ENCODE data around the gene TIAM1.

TIAM1 gene

GRCh38 chr21:31164713-31165694 is 179.1 kb downstream of the TIAM1 start:
- Histone ChIP-seq H3K36me3 (ENCODE audit: control insufficient read depth, insufficient read depth, low read length) (no peaks in the 10 kb centered on the region), H3K9me3 (ENCODE audit: control insufficient read depth, low read length) (no peaks in the 10 kb centered on the region), H3K4me1 (ENCODE audit: control insufficient read depth, insufficient read depth, low read length) (no peaks in the 10 kb centered on the region), H3K9ac (ENCODE audit: low read length) (no peak overlapping the region), H3K27me3 (ENCODE audit: control insufficient read depth, insufficient read depth, low read length) (no peaks in the 10 kb centered on the region), H3K4me3 (ENCODE audit: low read length) (no peak overlapping the region)

- Histone ChIP-seq H3K9me3 (ENCODE audit: control insufficient read depth, low read length) (no peaks in the 10 kb centered on the region), H3K4me3 (ENCODE audit: low read length) (no peak overlapping the region), H3K27me3 (ENCODE audit: control insufficient read depth, insufficient read depth, low read length) (no peaks in the 10 kb centered on the region), H3K9ac (ENCODE audit: low read length) (no peak overlapping the region), H3K4me1 (ENCODE audit: control insufficient read depth, insufficient read depth, low read length) (no peaks in the 10 kb centered on the region), H3K36me3 (ENCODE audit: control insufficient read depth, insufficient read depth, low read length) (no peaks in the 10 kb centered on the region)
These were observed 181.2 kb downstream of the TIAM1 start for GRCh38 chr21:31162827-31163226.

- Histone ChIP-seq H3K27me3 (ENCODE audit: control insufficient read depth, insufficient read depth, low read length) (no peaks in the 10 kb centered on the region), H3K4me3 (ENCODE audit: low read length) (no peak overlapping the region), H3K9me3 (ENCODE audit: control insufficient read depth, low read length) (no peaks in the 10 kb centered on the region), H3K9ac (ENCODE audit: low read length) (no peak overlapping the region), H3K36me3 (ENCODE audit: control insufficient read depth, insufficient read depth, low read length) (no peaks in the 10 kb centered on the region), H3K4me1 (ENCODE audit: control insufficient read depth, insufficient read depth, low read length) (no peaks in the 10 kb centered on the region)
These were observed 181.9 kb downstream of the TIAM1 start for GRCh38 chr21:31162079-31162699.

- H3K27me3 ChIP-seq (ENCODE audit: control insufficient read depth, insufficient read depth, low read length) = no peaks in the 10 kb centered on the region
- H3K9me3 ChIP-seq (ENCODE audit: control insufficient read depth, low read length) = no peaks in the 10 kb centered on the region
- H3K36me3 ChIP-seq (ENCODE audit: control insufficient read depth, insufficient read depth, low read length) = no peaks in the 10 kb centered on the region
- H3K4me1 ChIP-seq (ENCODE audit: control insufficient read depth, insufficient read depth, low read length) = no peaks in the 10 kb centered on the region
- no peak overlapping the region for H3K9ac ChIP-seq (ENCODE audit: low read length)
- no peak overlapping the region for H3K4me3 ChIP-seq (ENCODE audit: low read length)
These were observed 182.9 kb downstream of the TIAM1 start for GRCh38 chr21:31161157-31161556.

- Histone ChIP-seq H3K36me3 (ENCODE audit: control insufficient read depth, insufficient read depth, low read length) (no peaks in the 10 kb centered on the region), H3K27me3 (ENCODE audit: control insufficient read depth, insufficient read depth, low read length) (no peaks in the 10 kb centered on the region), H3K4me1 (ENCODE audit: control insufficient read depth, insufficient read depth, low read length) (no peaks in the 10 kb centered on the region), H3K4me3 (ENCODE audit: low read length) (no peak overlapping the region), H3K9ac (ENCODE audit: low read length) (no peak overlapping the region), H3K9me3 (ENCODE audit: control insufficient read depth, low read length) (no peaks in the 10 kb centered on the region)
These were observed 184.3 kb downstream of the TIAM1 start for GRCh38 chr21:31159808-31160207.

GRCh38 chr21:31158789-31159581 is 185.1 kb downstream of the TIAM1 start:
- Histone ChIP-seq H3K9ac (ENCODE audit: low read length) (no peak overlapping the region), H3K9me3 (ENCODE audit: control insufficient read depth, low read length) (no peaks in the 10 kb centered on the region), H3K4me3 (ENCODE audit: low read length) (no peak overlapping the region), H3K36me3 (ENCODE audit: control insufficient read depth, insufficient read depth, low read length) (no peaks in the 10 kb centered on the region), H3K4me1 (ENCODE audit: control insufficient read depth, insufficient read depth, low read length) (no peaks in the 10 kb centered on the region), H3K27me3 (ENCODE audit: control insufficient read depth, insufficient read depth, low read length) (no peaks in the 10 kb centered on the region)

- no peaks in the 10 kb centered on the region for H3K4me1 ChIP-seq (ENCODE audit: control insufficient read depth, insufficient read depth, low read length)
- H3K9me3 ChIP-seq (ENCODE audit: control insufficient read depth, low read length) = no peaks in the 10 kb centered on the region
- H3K9ac ChIP-seq (ENCODE audit: low read length) = no peak overlapping the region
- H3K36me3 ChIP-seq (ENCODE audit: control insufficient read depth, insufficient read depth, low read length) = no peaks in the 10 kb centered on the region
- H3K27me3 ChIP-seq (ENCODE audit: control insufficient read depth, insufficient read depth, low read length) = no peaks in the 10 kb centered on the region
- H3K4me3 ChIP-seq (ENCODE audit: low read length) = no peak overlapping the region
These were observed 186.3 kb downstream of the TIAM1 start for GRCh38 chr21:31157756-31158155.

GRCh38 chr21:31156662-31157061 is 187.4 kb downstream of the TIAM1 start:
- no peak overlapping the region for H3K4me3 ChIP-seq (ENCODE audit: low read length)
- H3K9ac ChIP-seq (ENCODE audit: low read length) = no peak overlapping the region
- H3K4me1 ChIP-seq (ENCODE audit: control insufficient read depth, insufficient read depth, low read length) = no peaks in the 10 kb centered on the region
- H3K36me3 ChIP-seq (ENCODE audit: control insufficient read depth, insufficient read depth, low read length) = no peaks in the 10 kb centered on the region
- no peaks in the 10 kb centered on the region for H3K27me3 ChIP-seq (ENCODE audit: control insufficient read depth, insufficient read depth, low read length)
- no peaks in the 10 kb centered on the region for H3K9me3 ChIP-seq (ENCODE audit: control insufficient read depth, low read length)

- Histone ChIP-seq H3K4me1 (ENCODE audit: control insufficient read depth, insufficient read depth, low read length) (no peaks in the 10 kb centered on the region), H3K36me3 (ENCODE audit: control insufficient read depth, insufficient read depth, low read length) (no peaks in the 10 kb centered on the region), H3K9me3 (ENCODE audit: control insufficient read depth, low read length) (no peaks in the 10 kb centered on the region), H3K9ac (ENCODE audit: low read length) (no peak overlapping the region), H3K27me3 (ENCODE audit: control insufficient read depth, insufficient read depth, low read length) (no peaks in the 10 kb centered on the region), H3K4me3 (ENCODE audit: low read length) (no peak overlapping the region)
These were observed 187.9 kb downstream of the TIAM1 start for GRCh38 chr21:31156169-31156568.

- no peaks in the 10 kb centered on the region for H3K27me3 ChIP-seq (ENCODE audit: control insufficient read depth, insufficient read depth, low read length)
- no peaks in the 10 kb centered on the region for H3K4me1 ChIP-seq (ENCODE audit: control insufficient read depth, insufficient read depth, low read length)
- no peaks in the 10 kb centered on the region for H3K36me3 ChIP-seq (ENCODE audit: control insufficient read depth, insufficient read depth, low read length)
- H3K9ac ChIP-seq (ENCODE audit: low read length) = no peak overlapping the region
- H3K4me3 ChIP-seq (ENCODE audit: low read length) = no peak overlapping the region
- no peaks in the 10 kb centered on the region for H3K9me3 ChIP-seq (ENCODE audit: control insufficient read depth, low read length)
These were observed 192.7 kb downstream of the TIAM1 start for GRCh38 chr21:31151156-31152045.

GRCh38 chr21:31145274-31145673 is 198.8 kb downstream of the TIAM1 start:
- H3K4me3 ChIP-seq (ENCODE audit: low read length) = no peak overlapping the region
- no peaks in the 10 kb centered on the region for H3K27me3 ChIP-seq (ENCODE audit: control insufficient read depth, insufficient read depth, low read length)
- no peak overlapping the region for H3K9ac ChIP-seq (ENCODE audit: low read length)
- peaks cover 2% of the 10 kb centered on the region for H3K4me1 ChIP-seq (ENCODE audit: control insufficient read depth, insufficient read depth, low read length)
- no peaks in the 10 kb centered on the region for H3K36me3 ChIP-seq (ENCODE audit: control insufficient read depth, insufficient read depth, low read length)
- H3K9me3 ChIP-seq (ENCODE audit: control insufficient read depth, low read length) = no peaks in the 10 kb centered on the region

Measured in mucosa of stomach (tissue), 1 donor.